NCI-H2081 (cell line): Measurements from ENCODE around the gene SMIM24.
"Not testable (repeated sequence)": the region's sequence is repeated elsewhere in the genome, so short reads cannot be mapped to it uniquely, and the experiment has no call there.

Experiments
- DNase-seq, 2 experiments: peaks; one replicate each; lab custom pipeline; 2025; lab: John Stamatoyannopoulos, UW

Gene SMIM24

DNA sequence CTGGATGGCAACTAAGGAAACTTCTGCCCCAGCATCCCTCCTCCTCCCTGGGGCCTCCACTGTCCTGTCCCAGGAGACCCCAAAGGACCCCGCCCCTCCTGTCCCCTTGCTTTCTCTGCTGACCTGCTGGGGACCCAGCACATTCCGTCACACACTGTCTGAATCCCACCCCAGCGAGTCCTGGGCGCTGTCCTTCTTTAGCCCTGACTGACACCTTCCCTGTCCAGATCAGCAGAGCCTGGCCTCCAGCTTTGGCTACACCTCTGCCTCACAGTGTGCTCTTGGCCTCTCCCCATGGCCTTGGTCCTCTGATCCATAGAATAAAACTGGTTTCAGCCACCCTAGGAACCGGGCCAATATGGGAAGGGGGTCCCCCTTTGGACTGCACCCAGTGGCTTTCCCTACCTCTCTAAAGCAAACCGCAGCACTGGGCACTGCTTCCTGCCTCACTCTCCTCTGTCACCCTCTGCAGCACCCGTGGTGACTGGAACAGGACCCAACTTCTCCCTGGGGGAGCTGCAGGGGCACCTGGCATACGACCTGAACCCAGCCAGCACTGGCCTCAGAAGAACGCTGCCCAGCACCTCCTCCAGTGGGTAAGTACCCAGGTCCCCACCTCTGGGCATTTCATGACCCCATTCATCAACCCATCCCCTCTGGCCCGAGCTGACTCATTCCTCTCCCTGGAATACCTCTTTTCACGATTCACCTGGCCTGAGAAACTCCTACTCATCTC is 46.4 kb downstream of the SMIM24 start:
- no peak for DNase-seq

DNA sequence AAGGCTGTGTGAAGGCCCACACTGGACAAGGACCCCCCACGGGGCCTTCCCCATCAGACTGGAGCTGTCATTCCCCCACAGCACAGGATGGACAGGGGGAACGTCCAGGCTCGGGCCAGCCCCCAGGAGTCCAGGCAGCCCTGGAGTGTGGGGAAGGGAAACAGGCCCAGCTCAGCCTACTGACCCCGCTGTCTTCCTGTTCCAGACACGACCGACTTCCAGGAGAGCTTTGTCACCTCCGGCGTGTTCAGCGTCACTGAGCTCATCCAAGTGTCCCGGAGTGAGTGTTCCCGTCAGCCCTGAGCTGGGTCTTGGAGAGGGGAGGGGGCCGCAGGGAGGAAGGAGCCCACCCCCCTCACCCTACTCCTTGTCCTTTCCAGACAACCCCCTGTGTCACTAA is 47.0 kb downstream of the SMIM24 start:
- DNase-seq, result no peak

DNA sequence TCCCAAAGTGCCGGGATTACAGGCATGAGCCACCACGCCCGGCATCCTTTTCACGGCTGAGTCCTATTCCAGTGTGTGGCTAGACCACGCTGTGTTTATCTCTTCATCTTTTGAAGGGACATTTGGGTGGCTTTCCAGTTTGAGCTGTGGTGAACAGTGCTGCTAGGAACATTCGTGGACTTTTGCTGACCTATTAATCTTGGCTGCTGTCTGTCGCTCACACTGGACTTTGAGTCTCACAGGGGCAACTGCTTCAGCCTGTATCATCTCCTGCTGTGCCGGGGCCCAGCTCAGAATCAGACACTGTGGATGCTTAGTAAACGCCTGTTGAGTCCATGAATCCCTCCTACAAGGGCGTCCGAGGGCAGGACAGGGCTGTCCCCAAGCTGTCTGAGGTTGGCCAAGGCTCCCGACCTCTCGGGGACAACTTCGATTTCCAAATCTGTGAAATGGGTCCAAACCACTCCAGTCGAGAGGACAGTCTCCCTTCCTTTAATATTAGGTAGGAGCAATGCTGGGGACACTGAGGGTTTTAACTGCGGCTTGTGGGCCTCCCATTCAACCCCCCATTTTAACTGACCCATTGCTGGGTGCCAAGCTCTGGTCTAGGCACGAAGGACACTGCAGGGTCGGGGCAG is 48.4 kb downstream of the SMIM24 start:
- DNase-seq, result no peak

DNA sequence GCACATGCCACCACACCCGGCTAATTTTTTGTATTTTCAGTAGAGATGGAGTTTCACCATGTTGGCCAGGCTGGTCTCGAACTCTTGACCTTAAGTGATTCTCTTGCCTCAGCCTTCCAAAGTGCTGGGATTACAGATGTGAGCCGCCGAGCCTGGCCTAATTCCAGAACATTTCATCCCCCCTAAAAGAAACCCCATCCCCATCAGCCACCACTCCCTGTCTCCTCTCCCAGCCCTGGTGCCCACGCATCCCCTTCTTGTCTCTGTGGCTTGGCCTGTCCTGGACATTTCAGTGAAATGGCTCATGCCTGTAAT is 50.0 kb downstream of the SMIM24 start:
- DNase-seq, result not testable (repeated sequence)

- DNase-seq, result no peak
Measured at GRCh38 chr19:3426433-3426832, 53.9 kb downstream of the SMIM24 start.
